HG02798 (cell line): ENCODE measurements around the gene SSH3.

ENCODE experiments used
- ATAC-seq: cut with Tn5 transposase; IDR thresholded peaks from one replicate; pipeline ENCODE4 v1.9.1; 2021; ENCODE audit warnings: mild to moderate bottlenecking; ENCODE audit not compliant: unreplicated experiment, poor library complexity

SSH3 gene

DNA sequence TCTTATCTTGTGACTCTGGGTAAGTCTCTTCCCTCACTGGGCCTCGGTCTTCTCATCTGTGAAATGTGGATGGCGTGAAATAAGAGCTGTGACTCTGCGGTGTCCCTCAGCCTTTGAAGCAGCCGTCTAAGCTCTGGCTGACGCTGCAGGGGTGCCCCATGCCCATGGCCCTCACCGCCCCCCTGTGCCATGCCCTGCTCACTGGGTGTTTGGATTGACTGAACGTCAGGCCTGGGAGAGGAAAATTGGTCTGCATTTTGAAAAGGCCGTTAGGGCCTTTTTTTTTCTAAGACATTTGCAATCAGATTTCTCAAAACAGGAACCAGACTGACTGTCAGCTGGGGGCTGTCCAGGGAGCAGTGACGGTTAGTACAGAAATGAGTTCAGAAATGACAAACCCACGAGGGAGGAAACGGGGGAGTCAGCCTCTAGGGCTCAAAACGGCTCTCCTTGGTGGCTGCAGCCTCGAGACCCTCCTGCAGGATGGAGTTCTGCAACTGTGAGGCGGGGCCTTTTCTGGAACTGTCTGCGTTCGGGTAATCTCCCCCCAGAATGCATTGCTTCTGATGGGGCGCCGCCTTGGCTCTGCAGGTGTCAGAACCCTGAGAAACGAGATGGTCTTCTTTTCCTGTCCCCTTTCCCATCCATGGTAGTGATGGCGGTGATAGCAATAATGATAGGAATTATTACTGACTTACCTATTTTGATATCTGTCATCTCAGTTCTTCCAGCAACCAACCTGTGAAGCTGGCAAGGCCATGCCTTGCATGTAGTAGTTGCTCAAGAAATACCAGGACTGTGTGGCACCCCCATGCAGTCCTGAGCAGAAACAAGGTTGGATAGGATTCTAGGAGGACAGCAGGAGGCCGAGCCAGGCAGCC, 35.0 kb upstream of the SSH3 start:
- ATAC-seq = peak; percentile 24

DNA sequence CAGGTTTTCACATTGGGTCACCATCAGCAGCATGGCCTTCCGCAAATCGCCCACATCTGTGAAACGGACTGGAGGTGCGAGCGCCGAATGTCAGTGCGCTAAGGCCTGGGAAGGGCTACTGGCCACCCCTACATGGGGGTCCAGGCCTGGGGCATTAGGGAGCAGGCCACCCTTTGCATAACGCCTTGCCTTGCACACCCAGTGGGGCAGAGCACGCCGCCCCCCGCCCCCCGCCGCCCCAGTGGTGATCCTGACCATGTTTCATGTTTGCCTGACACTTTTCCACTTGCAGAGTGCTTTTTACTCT, 34.4 kb upstream of the SSH3 start:
- ATAC-seq = no peak

- no peak for ATAC-seq
Measured at GRCh38 chr11:67269401-67270255, 33.7 kb upstream of the SSH3 start.

DNA sequence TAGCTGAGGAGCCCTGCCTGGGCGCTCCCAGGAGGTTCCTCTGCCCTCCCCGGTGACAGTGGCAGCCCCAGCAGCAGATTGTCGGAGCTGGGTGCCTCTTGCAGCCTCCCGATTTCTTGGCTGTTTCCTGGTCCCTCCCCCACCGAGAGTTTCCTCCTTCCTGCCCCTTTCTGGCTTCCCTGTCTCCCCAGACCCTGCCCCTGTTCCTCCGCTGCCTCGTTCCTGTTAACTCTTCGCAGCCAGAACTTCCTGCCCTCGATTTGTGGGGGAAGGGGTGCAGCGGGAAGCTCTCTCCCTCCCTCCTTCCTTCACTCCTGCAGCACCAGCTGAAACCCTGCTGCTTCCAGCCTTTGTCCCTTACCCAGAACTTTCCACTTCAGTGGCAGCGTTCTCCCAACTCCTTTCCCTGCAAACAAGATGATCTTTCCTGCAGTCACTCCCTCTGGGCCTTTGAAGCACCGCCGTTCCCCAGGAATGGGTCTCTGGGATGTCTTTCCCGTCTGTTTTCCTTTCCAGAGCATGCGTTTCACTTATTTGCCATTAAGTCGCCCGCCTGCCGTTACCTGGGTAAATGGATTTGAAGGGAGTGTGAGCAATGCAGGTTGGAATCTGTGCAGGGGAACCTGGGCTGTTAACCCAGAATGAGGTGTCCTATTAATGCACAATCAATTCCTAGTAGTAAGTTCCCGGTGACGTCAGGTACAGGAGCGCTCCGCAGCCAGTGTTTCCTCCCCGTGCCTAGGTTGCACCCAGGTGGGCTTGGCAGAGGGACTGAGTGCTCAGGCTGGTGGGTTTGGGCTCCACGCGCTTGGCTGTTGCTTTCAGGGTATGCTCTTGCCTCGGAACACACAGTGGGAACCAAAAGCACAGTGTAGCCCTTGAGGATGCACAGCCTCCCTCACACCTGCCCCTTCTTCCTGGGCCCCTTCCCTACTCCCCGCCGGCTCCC, 32.8 kb upstream of the SSH3 start:
- ATAC-seq = no peak

DNA sequence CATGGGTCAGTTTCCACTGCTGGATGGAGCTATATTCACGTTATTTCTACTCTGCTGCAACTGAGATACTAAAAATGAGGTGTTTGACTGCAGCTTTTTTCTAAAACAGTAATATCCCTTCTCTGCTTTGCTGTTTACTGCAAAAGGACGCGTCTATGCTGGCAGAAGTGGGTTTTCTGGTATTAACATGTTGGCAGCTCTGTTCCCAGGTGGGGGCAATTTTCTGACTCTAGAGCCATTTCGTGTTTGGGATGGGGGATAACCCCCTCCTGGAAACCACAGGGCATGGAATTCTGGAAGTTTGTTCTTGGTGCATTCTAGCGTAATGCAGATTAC, 32.2 kb upstream of the SSH3 start:
- no peak for ATAC-seq

DNA sequence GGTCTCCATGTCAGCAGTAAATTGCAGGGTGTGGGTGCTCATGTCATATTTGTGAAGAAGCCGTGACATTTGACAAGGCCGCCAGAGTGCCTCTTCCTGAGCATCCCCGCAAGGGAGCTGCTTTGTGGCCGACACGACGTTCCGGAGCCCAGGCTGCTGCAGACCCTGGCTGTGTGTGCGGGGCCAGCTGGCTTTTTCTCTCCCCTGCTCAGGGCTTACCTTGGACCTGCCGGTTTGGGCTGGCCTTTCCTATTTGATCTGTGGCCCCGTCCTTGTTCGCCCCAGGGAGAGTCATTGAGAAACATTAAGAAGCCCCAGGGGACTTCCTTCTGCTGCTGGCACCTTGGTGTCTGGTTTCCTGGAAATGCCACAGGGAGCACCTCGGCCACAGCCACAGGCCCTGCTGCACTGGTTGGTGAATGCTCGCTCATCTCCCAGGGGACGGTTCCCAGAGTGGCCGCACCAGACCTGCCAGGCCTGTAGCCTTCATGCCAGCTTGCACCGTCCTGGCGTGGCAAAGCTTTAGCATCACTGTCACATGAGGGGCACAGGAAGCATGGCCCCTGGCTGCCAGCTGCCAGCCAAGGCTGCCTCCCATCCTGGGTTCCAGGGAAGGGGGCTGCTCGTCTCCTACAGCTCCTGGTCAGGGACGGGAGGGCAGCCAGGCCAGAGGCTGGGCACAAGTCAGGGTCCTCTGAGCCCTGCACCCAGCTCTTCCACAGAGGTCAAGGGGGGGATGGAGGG, 31.6 kb upstream of the SSH3 start:
- no peak for ATAC-seq

DNA sequence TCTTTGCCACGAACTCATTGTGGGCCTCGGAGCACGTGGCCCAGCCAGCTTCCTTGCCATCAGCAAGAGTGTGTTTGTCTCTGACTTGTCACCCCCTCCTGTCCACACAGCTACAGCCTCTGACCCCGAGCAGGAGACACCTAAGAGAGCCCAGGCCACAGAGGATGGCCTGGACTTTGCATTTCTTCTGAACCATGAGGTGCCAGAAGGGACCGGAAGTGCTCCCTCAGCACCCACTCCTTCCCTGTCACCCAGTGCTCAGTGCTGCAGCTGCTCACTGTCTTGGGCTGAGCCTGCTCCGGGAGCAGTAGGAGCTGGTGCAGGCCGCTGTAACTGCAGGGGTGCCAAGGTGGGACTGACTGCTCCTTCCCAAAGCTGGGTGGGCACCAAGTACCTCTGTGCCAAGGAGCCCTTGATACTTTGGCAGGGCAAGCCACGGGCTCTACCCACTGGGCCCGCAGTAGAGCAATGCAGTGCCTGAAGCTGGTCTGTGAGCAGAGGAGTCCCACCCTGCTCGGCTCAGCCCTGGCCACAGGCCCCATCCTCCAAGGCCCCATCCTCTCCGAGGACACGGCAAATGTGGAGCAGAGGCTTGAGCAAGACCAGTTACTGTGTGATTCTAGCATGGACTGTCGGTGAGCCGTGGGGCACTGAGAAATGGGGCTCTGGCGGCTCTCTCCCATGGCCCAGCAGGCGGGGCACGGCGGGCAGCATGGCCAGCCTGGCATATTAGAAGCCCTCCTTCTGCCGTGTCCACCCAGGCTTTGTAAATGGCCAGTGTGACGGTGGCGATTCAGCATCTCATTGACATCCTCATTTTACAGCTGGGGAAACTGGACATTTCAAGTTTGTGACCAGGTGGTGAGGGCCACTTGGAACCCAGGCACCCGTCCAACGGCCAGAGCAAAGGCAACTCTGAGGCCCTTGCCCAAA, 30.7 kb upstream of the SSH3 start:
- ATAC-seq = no peak

- no peak for ATAC-seq
Measured at GRCh38 chr11:67273260-67273990, 29.9 kb upstream of the SSH3 start.

DNA sequence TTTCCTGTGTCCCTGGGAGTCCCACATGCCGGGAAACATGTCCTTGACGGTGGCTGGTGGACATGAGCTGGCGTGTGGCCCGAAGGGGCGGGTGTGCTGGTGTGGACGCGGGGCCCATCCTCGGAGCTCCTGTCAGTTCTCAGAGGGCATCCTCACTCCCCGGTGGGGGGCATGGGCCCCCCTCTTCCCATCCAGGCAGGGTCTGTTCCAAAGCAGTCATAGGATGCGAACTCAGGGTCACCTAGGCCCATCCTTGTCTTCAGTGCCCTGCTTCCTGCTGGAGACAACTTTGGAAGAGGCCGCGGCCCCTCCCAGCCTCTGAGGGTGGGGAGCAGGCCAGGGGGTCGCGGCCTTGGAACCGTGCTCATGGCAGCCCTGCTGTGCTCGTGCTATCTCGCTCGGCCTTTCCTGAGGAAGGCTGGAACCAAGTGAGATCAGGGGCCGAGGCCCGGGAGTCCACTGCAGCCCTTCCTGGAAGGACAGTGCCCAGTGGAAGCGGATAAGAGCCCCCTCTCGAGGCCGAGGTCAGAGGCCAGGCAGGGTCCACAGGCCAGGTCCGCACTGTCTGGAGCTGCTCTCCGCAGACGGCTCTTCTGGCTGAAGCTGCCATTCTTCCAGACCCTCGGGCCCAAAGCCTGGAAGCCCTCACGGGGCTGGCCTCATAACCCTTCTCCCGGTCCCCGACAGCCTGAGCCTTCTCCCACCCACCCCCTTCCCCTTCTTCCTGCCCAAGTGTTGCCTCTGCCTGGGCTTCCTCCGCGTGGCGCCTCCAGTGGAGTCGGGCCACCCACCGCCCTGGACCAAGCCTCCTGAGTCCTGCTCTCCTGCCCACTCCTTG, 28.3 kb upstream of the SSH3 start:
- ATAC-seq = no peak

GRCh38 chr11:67275606-67276409, 27.5 kb upstream of the SSH3 start:
- no peak for ATAC-seq

GRCh38 chr11:67276781-67277230, 26.5 kb upstream of the SSH3 start:
- peak; percentile 18 for ATAC-seq

GRCh38 chr11:67277231-67277961, 25.9 kb upstream of the SSH3 start:
- ATAC-seq = peak; percentile 86

DNA sequence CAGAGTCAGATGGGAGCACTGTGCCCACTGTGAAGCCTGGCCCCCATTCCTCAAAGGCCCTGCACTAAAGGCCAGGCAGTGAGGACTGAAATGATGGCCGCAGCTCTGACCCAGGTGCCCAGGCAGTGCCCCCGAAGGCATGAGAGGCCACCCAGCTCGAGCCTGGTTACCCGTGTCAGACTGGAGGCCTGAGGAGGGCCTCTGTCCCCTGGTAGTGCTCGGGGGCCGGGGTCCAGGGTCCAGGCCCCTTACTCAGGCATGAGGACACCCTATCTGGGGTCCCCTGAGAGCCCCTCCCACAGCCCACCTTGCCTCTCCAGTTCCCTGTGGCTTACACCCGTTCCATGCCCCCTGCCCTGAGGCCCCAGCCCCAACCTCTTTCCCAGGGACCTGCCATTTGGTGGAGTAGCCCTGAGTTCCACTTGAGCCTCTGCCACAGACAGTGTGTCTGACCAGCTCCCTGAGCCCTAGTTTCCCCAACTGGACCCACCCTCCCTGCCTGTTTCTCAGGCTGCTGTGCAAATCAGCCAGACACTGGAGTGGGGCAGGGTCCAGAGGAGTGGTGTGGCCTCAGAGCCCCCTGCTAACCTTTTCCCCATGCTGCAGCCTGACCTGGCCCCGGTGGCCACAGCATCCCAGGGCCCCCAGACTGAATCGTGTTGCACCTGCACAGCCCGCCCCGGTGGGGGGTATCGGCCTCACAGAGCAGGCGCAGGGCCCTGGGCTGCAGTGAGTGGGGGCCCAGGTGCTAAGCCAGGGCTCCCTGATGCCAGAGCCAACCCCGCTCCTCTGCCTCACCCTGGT, 25.0 kb upstream of the SSH3 start:
- ATAC-seq = no peak

DNA sequence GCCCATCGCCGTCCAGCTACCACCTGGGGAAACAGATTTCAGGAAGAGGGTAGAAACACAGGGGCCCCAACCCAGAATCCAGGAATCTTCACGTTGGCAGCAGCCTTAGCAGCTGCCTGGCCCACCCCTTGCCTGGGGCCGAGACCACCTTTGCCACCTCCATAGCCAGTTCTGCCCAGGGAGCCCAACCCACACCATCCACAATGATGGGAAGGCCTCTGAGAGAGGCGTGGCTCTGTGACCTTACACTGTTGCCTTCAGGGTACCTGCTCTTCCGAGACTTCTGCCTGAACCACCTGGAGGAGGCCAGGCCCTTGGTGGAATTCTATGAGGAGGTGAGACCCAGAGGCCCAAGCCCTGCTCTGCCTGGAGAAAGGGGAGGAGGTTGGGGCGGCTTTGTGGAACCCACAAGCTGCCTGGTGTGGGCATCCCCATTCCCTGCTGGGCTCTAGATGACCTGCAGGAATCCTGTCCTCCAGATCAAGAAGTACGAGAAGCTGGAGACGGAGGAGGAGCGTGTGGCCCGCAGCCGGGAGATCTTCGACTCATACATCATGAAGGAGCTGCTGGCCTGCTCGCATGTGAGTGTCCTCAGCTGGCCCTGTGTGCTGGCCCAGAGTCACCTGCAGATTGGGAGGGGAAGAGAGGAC, 24.3 kb upstream of the SSH3 start:
- no peak for ATAC-seq
